Spinal cord (tissue), 10 donors: ENCODE measurements around the gene ARHGAP12. TPM values are rescaled to one million over a fixed set of nuclear protein-coding genes. Genes with fewer than 3 reads are reported as not detected.
A peak's percentile ranks its signal among the peaks of the same experiment; 100 is the strongest.

Experiments
- DNase-seq, 6 donors: peaks; one replicate each; pipeline versions ENCODE4 v3.0.0 to v3.0.0-alpha.2; 2013 to 2015; ENCODE audit warnings: low spot score in 6 of 6, low read depth in 4 of 6
- H3K27ac ChIP-seq: one replicate; pipeline ENCODE4 v1.5.1; 2013; ENCODE audit warnings: low read depth, low read length, control low read depth
- H3K27me3 ChIP-seq: one replicate; pipeline ENCODE4 v1.6.1; 2013; ENCODE audit warnings: low read length; ENCODE audit not compliant: control insufficient read depth, insufficient read depth
- H3K36me3 ChIP-seq: one replicate; pipeline ENCODE4 v1.6.1; 2013; ENCODE audit warnings: low read length; ENCODE audit not compliant: control insufficient read depth, insufficient read depth
- H3K4me1 ChIP-seq: one replicate; pipeline ENCODE4 v1.6.1; 2013; ENCODE audit warnings: low read length; ENCODE audit not compliant: control insufficient read depth, insufficient read depth
- H3K4me3 ChIP-seq: one replicate; pipeline ENCODE4 v1.5.1; 2013; ENCODE audit warnings: low read depth, low read length, control low read depth
- H3K9me3 ChIP-seq: one replicate; pipeline ENCODE4 v1.6.1; 2013; ENCODE audit warnings: low read length; ENCODE audit not compliant: control insufficient read depth, insufficient read depth
- WGBS: methylation state at CpG from one replicate; pipeline ENCODE4 v1.1.5; 2013; ENCODE audit warnings: missing lambda C conversion rate; ENCODE audit not compliant: insufficient coverage; 5-methylcytosine and 5-hydroxymethylcytosine counted together
- polyA plus RNA-seq, 2 donors: library from polyadenylated mRNA; unstranded; fragments of 120-200 nt; gene quantifications; one replicate each; pipeline ENCODE4 v1.2.1, GENCODE V29; 2013; ENCODE audit not compliant: insufficient read length in 2 of 2
- total RNA-seq, 2 donors: library from RNA; depleted of rRNA in 1 of 2; stranded (reverse); fragments of 120-200 nt in 1 of 2; fragments of >200 nt in 1 of 2; gene quantifications; one replicate each; pipeline versions ENCODE4 v1.2.3 to v1.2.4, GENCODE V29; 2013 to 2014
- donor health status: healthy.

The ARHGAP12 gene
- total and polyA plus RNA-seq, 4 donors, result 40.0 to 87.2 (median 53.0) TPM

GRCh38 chr10:31914370-31914769 lies 14.3 kb downstream of the ARHGAP12 start:
- Histone ChIP-seq H3K4me1 (peaks cover 3% of the 10 kb centered on the region), H3K36me3 (no peaks in the 10 kb centered on the region), H3K4me3 (no peak overlapping the region), H3K27ac (no peak overlapping the region), H3K9me3 (no peaks in the 10 kb centered on the region), H3K27me3 (no peaks in the 10 kb centered on the region)
- no peak for DNase-seq
- no CpG with 5 or more reads among the region's 2 CpGs for WGBS

GRCh38 chr10:31912898-31913850 lies 15.5 kb downstream of the ARHGAP12 start:
- 33% methylated on average over 2 of the region's 10 CpGs for WGBS

GRCh38 chr10:31912289-31912688 lies 16.3 kb downstream of the ARHGAP12 start:
- Histone ChIP-seq H3K27me3 (no peaks in the 10 kb centered on the region), H3K4me3 (no peak overlapping the region), H3K9me3 (no peaks in the 10 kb centered on the region), H3K4me1 (peaks cover 3% of the 10 kb centered on the region), H3K36me3 (no peaks in the 10 kb centered on the region), H3K27ac (no peak overlapping the region)
- WGBS, result 44% methylated on average over 1 of the region's 2 CpGs
- DNase-seq, result no peak

More at GRCh38 chr10:31912898-31913850, 15.5 kb downstream of the ARHGAP12 start:
- Histone ChIP-seq H3K4me1 (peaks cover 3% of the 10 kb centered on the region), H3K9me3 (no peaks in the 10 kb centered on the region), H3K27ac (peak overlapping the region; percentile 40), H3K27me3 (no peaks in the 10 kb centered on the region), H3K4me3 (no peak overlapping the region), H3K36me3 (no peaks in the 10 kb centered on the region)
- DNase-seq, result peak in 2 of 6 donors; percentile 41 to 56

DNA sequence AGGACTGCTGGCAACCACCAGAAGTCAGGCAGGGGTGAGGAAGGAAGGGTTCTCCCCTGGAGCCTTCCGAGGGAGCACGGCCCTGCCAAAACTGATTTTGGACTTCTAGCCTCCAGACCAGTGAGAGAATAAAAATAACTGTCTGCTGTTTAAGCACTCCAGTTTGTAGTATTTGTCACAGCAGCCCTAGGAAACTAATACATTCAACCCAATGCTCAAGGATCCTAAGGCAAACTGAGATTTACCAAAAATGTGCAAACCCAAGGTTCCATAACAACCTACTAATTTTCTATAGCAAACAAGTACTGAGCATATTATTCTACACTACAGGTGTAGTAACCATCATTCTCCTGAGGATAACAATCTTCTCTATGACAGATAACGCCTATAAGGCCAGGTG lies 18.6 kb downstream of the ARHGAP12 start:
- H3K4me1 ChIP-seq, result peaks cover 3% of the 10 kb centered on the region

DNA sequence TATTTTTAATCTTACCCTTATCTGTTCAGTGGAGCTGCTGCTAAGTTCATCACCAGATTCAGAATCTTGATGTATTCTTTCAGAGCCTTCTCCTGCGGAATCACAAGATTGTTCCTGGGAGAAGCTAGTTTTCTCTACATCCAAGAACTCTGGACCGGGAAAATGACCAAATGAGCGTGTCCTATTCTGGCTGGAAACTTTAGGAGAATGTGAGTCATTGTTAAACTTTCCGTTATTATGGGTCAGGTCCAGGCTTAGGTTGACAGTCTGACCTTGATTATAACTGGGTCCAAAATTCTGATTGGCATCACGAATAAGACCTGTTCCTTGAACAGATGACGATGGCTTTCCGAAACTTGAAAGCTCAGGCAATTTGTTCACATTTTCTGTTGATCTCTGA lies 20.5 kb downstream of the ARHGAP12 start:
- no peaks in the 10 kb centered on the region for H3K9me3 ChIP-seq
- 95% methylated on average over 4 of the region's 7 CpGs for WGBS
- peaks cover 3% of the 10 kb centered on the region for H3K4me1 ChIP-seq
- H3K4me3 ChIP-seq, result no peak overlapping the region
- no peaks in the 10 kb centered on the region for H3K36me3 ChIP-seq
- no peak for DNase-seq
- no peaks in the 10 kb centered on the region for H3K27me3 ChIP-seq
- no peak overlapping the region for H3K27ac ChIP-seq

More for the DNA sequence above, 18.6 kb downstream of the ARHGAP12 start:
- Histone ChIP-seq H3K4me3 (no peak overlapping the region), H3K27ac (no peak overlapping the region), H3K9me3 (no peaks in the 10 kb centered on the region), H3K36me3 (no peaks in the 10 kb centered on the region), H3K27me3 (no peaks in the 10 kb centered on the region)
- DNase-seq, result no peak
- no CpG with 5 or more reads among the region's 3 CpGs for WGBS

GRCh38 chr10:31906039-31906438 lies 22.6 kb downstream of the ARHGAP12 start:
- H3K27me3 ChIP-seq, result no peaks in the 10 kb centered on the region
- H3K9me3 ChIP-seq, result no peaks in the 10 kb centered on the region
- H3K4me3 ChIP-seq, result no peak overlapping the region
- no peaks in the 10 kb centered on the region for H3K4me1 ChIP-seq
- DNase-seq, result no peak
- H3K27ac ChIP-seq, result no peak overlapping the region
- H3K36me3 ChIP-seq, result no peaks in the 10 kb centered on the region
- 72% methylated on average over 2 of the region's 5 CpGs for WGBS

DNA sequence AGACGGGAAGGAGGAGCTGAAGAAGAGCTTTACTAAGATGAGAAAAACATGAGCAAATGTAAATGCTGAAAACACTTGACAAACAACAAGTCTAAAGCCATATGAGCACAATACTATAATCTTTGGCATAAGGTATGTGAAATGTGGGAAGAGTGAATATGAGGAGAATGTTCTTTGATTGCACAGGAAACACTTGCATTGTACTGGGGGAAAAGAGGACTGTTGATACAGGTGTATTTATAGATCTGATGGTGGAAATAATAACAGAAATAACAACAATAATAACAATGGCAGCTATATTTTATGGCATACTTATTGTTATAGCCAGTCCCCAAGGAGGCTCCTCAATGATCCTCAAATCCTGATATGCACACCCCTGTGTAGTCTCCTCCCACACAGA lies 23.0 kb downstream of the ARHGAP12 start:
- Histone ChIP-seq H3K4me3 (no peak overlapping the region), H3K36me3 (peaks cover 3% of the 10 kb centered on the region), H3K27me3 (no peaks in the 10 kb centered on the region), H3K9me3 (no peaks in the 10 kb centered on the region), H3K4me1 (no peaks in the 10 kb centered on the region), H3K27ac (no peak overlapping the region)
- no CpG with 5 or more reads among the region's 1 CpG for WGBS
- DNase-seq, result no peak

- DNase-seq, result no peak
- H3K36me3 ChIP-seq, result peaks cover 3% of the 10 kb centered on the region
- H3K27ac ChIP-seq, result no peak overlapping the region
- no peaks in the 10 kb centered on the region for H3K27me3 ChIP-seq
- H3K4me1 ChIP-seq, result peaks cover 4% of the 10 kb centered on the region
- no peak overlapping the region for H3K4me3 ChIP-seq
- no peaks in the 10 kb centered on the region for H3K9me3 ChIP-seq
- no CpG with 5 or more reads among the region's 1 CpG for WGBS
These were observed 26.0 kb downstream of the ARHGAP12 start for GRCh38 chr10:31902625-31903024.

- WGBS, result 100% methylated on average over 1 of the region's 2 CpGs
- Histone ChIP-seq H3K9me3 (no peaks in the 10 kb centered on the region), H3K4me3 (no peak overlapping the region), H3K27me3 (no peaks in the 10 kb centered on the region), H3K36me3 (peaks cover 3% of the 10 kb centered on the region), H3K4me1 (peaks cover 4% of the 10 kb centered on the region), H3K27ac (no peak overlapping the region)
- DNase-seq, result no peak
These were observed 31.1 kb downstream of the ARHGAP12 start for GRCh38 chr10:31897506-31897905.

GRCh38 chr10:31896968-31897384 lies 31.7 kb downstream of the ARHGAP12 start:
- peaks cover 4% of the 10 kb centered on the region for H3K4me1 ChIP-seq
- peak in 1 of 6 donors; percentile 9 for DNase-seq
- H3K36me3 ChIP-seq, result peaks cover 3% of the 10 kb centered on the region
- H3K9me3 ChIP-seq, result no peaks in the 10 kb centered on the region
- no peaks in the 10 kb centered on the region for H3K27me3 ChIP-seq
- no CpG with 5 or more reads among the region's 1 CpG for WGBS
- no peak overlapping the region for H3K27ac ChIP-seq
- no peak overlapping the region for H3K4me3 ChIP-seq
